HG02759 (cell line): ENCODE measurements around the gene NRXN2.

Experiments
- ATAC-seq: cut with Tn5 transposase; IDR thresholded peaks from one replicate; pipeline ENCODE4 v1.9.1; 2021; ENCODE audit warnings: mild to moderate bottlenecking, moderate library complexity; ENCODE audit not compliant: unreplicated experiment

Gene NRXN2

GRCh38 chr11:64723117-64723906, at the start of gene NRXN2:
Gene NRXN2 (minus strand): TSS chr11:64723197. CDS start chr11:64713699, 9,498 bp downstream.
- ATAC-seq, result peak; percentile 95

- no peak for ATAC-seq
Measured at GRCh38 chr11:64772303-64773018, 49.5 kb upstream of the NRXN2 start.

- ATAC-seq, result no peak
Measured at GRCh38 chr11:64771861-64772260, 48.9 kb upstream of the NRXN2 start.

- no peak for ATAC-seq
Measured at GRCh38 chr11:64770120-64770519, 47.1 kb upstream of the NRXN2 start.

GRCh38 chr11:64769283-64769682, 46.3 kb upstream of the NRXN2 start:
- ATAC-seq, result no peak

GRCh38 chr11:64768300-64768694, 45.3 kb upstream of the NRXN2 start:
- no peak for ATAC-seq

- ATAC-seq, result no peak
Measured at GRCh38 chr11:64767344-64768299, 44.6 kb upstream of the NRXN2 start.

- ATAC-seq, result no peak
Measured at GRCh38 chr11:64766881-64767280, 43.9 kb upstream of the NRXN2 start.

- no peak for ATAC-seq
Measured at GRCh38 chr11:64765851-64766665, 43.1 kb upstream of the NRXN2 start.

- no peak for ATAC-seq
Measured at GRCh38 chr11:64765291-64765850, 42.4 kb upstream of the NRXN2 start.

GRCh38 chr11:64764753-64765152, 41.8 kb upstream of the NRXN2 start:
- ATAC-seq, result no peak

GRCh38 chr11:64764040-64764611, 41.1 kb upstream of the NRXN2 start:
- ATAC-seq, result no peak

GRCh38 chr11:64763526-64764039, 40.6 kb upstream of the NRXN2 start:
- ATAC-seq, result no peak

- no peak for ATAC-seq
Measured at GRCh38 chr11:64762674-64763525, 39.9 kb upstream of the NRXN2 start.

- ATAC-seq, result no peak
Measured at GRCh38 chr11:64762277-64762673, 39.3 kb upstream of the NRXN2 start.

GRCh38 chr11:64760759-64761420, 37.9 kb upstream of the NRXN2 start:
- ATAC-seq, result no peak

- ATAC-seq, result no peak
Measured at GRCh38 chr11:64759722-64760719, 37.0 kb upstream of the NRXN2 start, which contains the start of gene PYGM. Gene PYGM (minus strand): TSS chr11:64759974. CDS start chr11:64759898, 76 bp downstream.
